Astrocyte (in vitro differentiated cells and primary cell): ENCODE results near the gene GSTP1. TPM values are rescaled to one million over a fixed set of nuclear protein-coding genes. Genes with fewer than 3 reads are reported as not detected.
A peak's percentile ranks its signal among the peaks of the same experiment; 100 is the strongest.

Source experiments
- DNase-seq: peaks from one replicate; pipeline ENCODE4 v3.0.0-alpha.2; 2010; ENCODE audit warnings: low read depth
- FAIRE-seq: peaks from 2 replicates; lab custom pipeline; 2011; peaks lifted over from hg19 to GRCh38; lab: Jason Lieb, UNC
- H2AFZ ChIP-seq: 2 replicates; pipeline ENCODE4 v1.6.0; 2012; ENCODE audit warnings: low read depth, low read length, inconsistent platforms
- H3K27ac ChIP-seq: 2 replicates; pipeline ENCODE4 v1.5.1; 2011; ENCODE audit warnings: low read depth, low read length, inconsistent platforms
- H3K27me3 ChIP-seq: 2 replicates; pipeline ENCODE4 v1.6.0; 2011; ENCODE audit warnings: low read length, inconsistent platforms; ENCODE audit not compliant: insufficient read depth
- H3K36me3 ChIP-seq: 2 replicates; pipeline ENCODE4 v1.5.1; 2011; ENCODE audit warnings: low read length, inconsistent platforms; ENCODE audit not compliant: insufficient read depth
- H3K4me1 ChIP-seq: 2 replicates; pipeline ENCODE4 v1.5.1; 2011; ENCODE audit warnings: low read length, inconsistent platforms; ENCODE audit not compliant: insufficient read depth
- H3K4me2 ChIP-seq: 2 replicates; pipeline ENCODE4 v1.6.0; 2012; ENCODE audit warnings: low read length, inconsistent platforms
- H3K4me3 ChIP-seq: 2 replicates; pipeline ENCODE4 v1.5.1; 2011; ENCODE audit warnings: low read depth, mild to moderate bottlenecking, low read length, inconsistent platforms; ENCODE audit not compliant: insufficient read depth
- H3K79me2 ChIP-seq: 2 replicates; pipeline ENCODE4 v1.6.0; 2012; ENCODE audit warnings: mild to moderate bottlenecking, low read length, inconsistent platforms; ENCODE audit not compliant: insufficient read depth
- H3K9ac ChIP-seq: 2 replicates; pipeline ENCODE4 v1.6.0; 2012; ENCODE audit warnings: mild to moderate bottlenecking, low read length, inconsistent platforms
- H3K9me3 ChIP-seq: 2 replicates; pipeline ENCODE4 v1.5.1; 2012; ENCODE audit warnings: low read depth, mild to moderate bottlenecking, low read length, inconsistent platforms; ENCODE audit not compliant: insufficient read depth
- H4K20me1 ChIP-seq: 2 replicates; pipeline ENCODE4 v1.6.0; 2012; ENCODE audit warnings: low read length, inconsistent platforms; ENCODE audit not compliant: insufficient read depth
- H3K27ac Mint-ChIP-seq: one replicate; pipeline ENCODE4 v1.8.0; 2021; ENCODE audit warnings: mild to moderate bottlenecking, mixed read lengths; ENCODE audit not compliant: unreplicated experiment
- H3K27me3 Mint-ChIP-seq: one replicate; pipeline ENCODE4 v1.8.0; 2021; ENCODE audit warnings: low read depth, mixed read lengths; ENCODE audit not compliant: unreplicated experiment
- H3K36me3 Mint-ChIP-seq: one replicate; pipeline ENCODE4 v1.8.0; 2021; ENCODE audit warnings: low read depth, mixed read lengths; ENCODE audit not compliant: unreplicated experiment
- H3K4me1 Mint-ChIP-seq: one replicate; pipeline ENCODE4 v1.8.0; 2021; ENCODE audit warnings: low read depth, mixed read lengths; ENCODE audit not compliant: unreplicated experiment
- H3K4me3 Mint-ChIP-seq: one replicate; pipeline ENCODE4 v1.8.0; 2021; ENCODE audit warnings: mild to moderate bottlenecking, moderate library complexity, mixed read lengths; ENCODE audit not compliant: unreplicated experiment
- H3K9me3 Mint-ChIP-seq: one replicate; pipeline ENCODE4 v1.8.0; 2021; ENCODE audit warnings: mild to moderate bottlenecking, mixed read lengths; ENCODE audit not compliant: unreplicated experiment
- CTCF ChIP-seq: IDR thresholded peaks from 2 replicates; pipeline ENCODE4 v1.5.1; 2011; ENCODE audit warnings: low read depth, mild to moderate bottlenecking, inconsistent platforms, low read length, moderate library complexity; ENCODE audit not compliant: insufficient read depth
- EZH2 ChIP-seq: IDR thresholded peaks from 2 replicates; pipeline ENCODE4 v1.6.1; 2012; ENCODE audit warnings: mild to moderate bottlenecking, low read length, inconsistent platforms; ENCODE audit not compliant: insufficient read depth
- total RNA-seq: library from RNA; stranded (reverse); gene quantifications from 2 replicates; pipeline ENCODE4 v1.2.1, GENCODE V29; 2021

Gene GSTP1
- total RNA-seq, 1 donor from 2014 or later, result 1,365 TPM

GRCh38 chr11:67606492-67607295 is 23.1 kb downstream of the GSTP1 start, which contains the start of gene NDUFV1:
Gene NDUFV1 (plus strand): TSS chr11:67606936. CDS start chr11:67607005, 69 bp downstream.
- H3K27me3 Mint-ChIP-seq, result peaks cover 2% of the 10 kb centered on the region
- H3K4me3 ChIP-seq, result peak within 1 kb of the TSS; percentile 89
- peak within 1 kb of the TSS; percentile 98 for H3K4me2 ChIP-seq
- H3K27ac Mint-ChIP-seq, result peak within 1 kb of the TSS; percentile 86
- H3K79me2 ChIP-seq, result peaks cover 17% of the 10 kb centered on the region
- peaks cover 7% of the 10 kb centered on the region for H3K4me1 ChIP-seq
- H3K9ac ChIP-seq, result peak within 1 kb of the TSS; percentile 96
- H4K20me1 ChIP-seq, result no peaks in the 10 kb centered on the region
- H3K9me3 ChIP-seq, result no peaks in the 10 kb centered on the region
- no peaks in the 10 kb centered on the region for H3K9me3 Mint-ChIP-seq
- no peaks in the 10 kb centered on the region for H3K36me3 Mint-ChIP-seq
- DNase-seq (peak; percentile 76), FAIRE-seq (no peak)
- peak within 1 kb of the TSS; percentile 97 for H3K4me3 Mint-ChIP-seq
- TF ChIP-seq CTCF, result peak; percentile 38
- TF ChIP-seq EZH2, result no peak
- H3K27me3 ChIP-seq, result no peaks in the 10 kb centered on the region
- H3K27ac ChIP-seq, result peak within 1 kb of the TSS; percentile 70
- peaks cover 6% of the 10 kb centered on the region for H3K36me3 ChIP-seq
- peaks cover 4% of the 10 kb centered on the region for H3K4me1 Mint-ChIP-seq
- H2AFZ ChIP-seq, result peak within 1 kb of the TSS; percentile 95

- FAIRE-seq, result no peak
- Mint-ChIP-seq H3K27me3 (peaks cover 2% of the 10 kb centered on the region), H3K27ac (peak overlapping the region; percentile 66), H3K36me3 (peaks cover 2% of the 10 kb centered on the region), H3K4me1 (peaks cover 4% of the 10 kb centered on the region), H3K4me3 (peak overlapping the region; percentile 97), H3K9me3 (no peaks in the 10 kb centered on the region)
- TF ChIP-seq EZH2, result no peak
- TF ChIP-seq CTCF, result no peak
- peaks cover 17% of the 10 kb centered on the region for H3K79me2 ChIP-seq
- H3K9me3 ChIP-seq, result no peaks in the 10 kb centered on the region
- DNase-seq, result no peak
- peaks cover 6% of the 10 kb centered on the region for H3K36me3 ChIP-seq
- H3K4me3 ChIP-seq, result peak overlapping the region; percentile 89
- H3K4me1 ChIP-seq, result peaks cover 7% of the 10 kb centered on the region
- peak overlapping the region; percentile 95 for H2AFZ ChIP-seq
- peak overlapping the region; percentile 98 for H3K4me2 ChIP-seq
- peak overlapping the region; percentile 96 for H3K9ac ChIP-seq
- H3K27ac ChIP-seq, result peak overlapping the region; percentile 70
- H4K20me1 ChIP-seq, result no peaks in the 10 kb centered on the region
- no peaks in the 10 kb centered on the region for H3K27me3 ChIP-seq
These were observed 23.9 kb downstream of the GSTP1 start for GRCh38 chr11:67607507-67607906.

GRCh38 chr11:67608486-67608885 is 24.9 kb downstream of the GSTP1 start:
- Mint-ChIP-seq H3K9me3 (no peaks in the 10 kb centered on the region), H3K4me1 (peaks cover 4% of the 10 kb centered on the region), H3K27me3 (peaks cover 2% of the 10 kb centered on the region), H3K4me3 (peak overlapping the region; percentile 97), H3K36me3 (peaks cover 2% of the 10 kb centered on the region), H3K27ac (no peak overlapping the region)
- FAIRE-seq (no peak), DNase-seq (no peak)
- Histone ChIP-seq H3K4me3 (no peak overlapping the region), H3K4me2 (no peak overlapping the region), H2AFZ (no peak overlapping the region), H3K9ac (no peak overlapping the region), H3K27ac (no peak overlapping the region), H3K27me3 (no peaks in the 10 kb centered on the region), H3K79me2 (peaks cover 17% of the 10 kb centered on the region), H4K20me1 (no peaks in the 10 kb centered on the region), H3K4me1 (peaks cover 7% of the 10 kb centered on the region), H3K9me3 (no peaks in the 10 kb centered on the region), H3K36me3 (peaks cover 6% of the 10 kb centered on the region)
- TF ChIP-seq CTCF, result no peak
- no peak for TF ChIP-seq EZH2
